ENCODE data around the gene AVP. TPM values are rescaled to one million over a fixed set of nuclear protein-coding genes. Genes with fewer than 3 reads are reported as not detected.

Gene AVP, protein sequence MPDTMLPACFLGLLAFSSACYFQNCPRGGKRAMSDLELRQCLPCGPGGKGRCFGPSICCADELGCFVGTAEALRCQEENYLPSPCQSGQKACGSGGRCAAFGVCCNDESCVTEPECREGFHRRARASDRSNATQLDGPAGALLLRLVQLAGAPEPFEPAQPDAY
- not detected for total RNA-seq

DNA sequence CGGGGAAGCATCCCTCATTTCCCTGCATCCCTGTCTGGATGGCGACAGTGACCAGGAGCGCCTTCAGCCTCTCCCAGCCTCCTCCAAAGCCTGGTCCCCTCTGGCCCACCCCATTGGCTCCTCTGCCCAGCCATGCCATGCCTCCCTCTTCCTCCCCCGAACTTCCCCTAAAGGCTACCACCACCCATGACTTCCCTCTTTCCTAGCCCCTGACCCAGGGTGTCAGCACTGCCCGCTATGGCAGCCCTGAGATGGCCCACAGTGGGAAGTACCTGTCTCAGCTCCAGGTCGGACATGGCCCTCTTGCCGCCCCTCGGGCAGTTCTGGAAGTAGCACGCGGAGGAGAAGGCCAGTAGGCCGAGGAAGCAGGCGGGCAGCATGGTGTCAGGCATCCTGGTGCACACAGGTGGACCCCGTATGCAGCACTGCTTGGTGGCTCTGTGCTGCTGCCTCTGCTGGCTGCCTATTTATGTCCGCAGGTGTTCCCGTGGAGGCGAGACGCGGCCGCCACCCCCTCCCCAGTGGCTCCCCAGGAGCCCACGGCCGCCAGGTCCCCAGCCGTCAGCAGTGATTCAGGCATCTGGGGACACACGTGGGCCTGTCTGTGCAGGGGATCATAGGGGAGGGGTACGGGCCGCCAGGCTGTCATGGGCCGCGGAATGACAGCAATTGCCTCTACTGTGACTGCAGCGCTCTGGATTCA is at the start of gene AVP:
Gene AVP (minus strand): TSS at position 442 of the 703 bp plus-strand sequence. CDS start 50 bp downstream, at position 392.
- H3K4me3 ChIP-seq = no peak within 1 kb of the TSS
- DNase-seq = no peak
- TF ChIP-seq, protein P1, sequence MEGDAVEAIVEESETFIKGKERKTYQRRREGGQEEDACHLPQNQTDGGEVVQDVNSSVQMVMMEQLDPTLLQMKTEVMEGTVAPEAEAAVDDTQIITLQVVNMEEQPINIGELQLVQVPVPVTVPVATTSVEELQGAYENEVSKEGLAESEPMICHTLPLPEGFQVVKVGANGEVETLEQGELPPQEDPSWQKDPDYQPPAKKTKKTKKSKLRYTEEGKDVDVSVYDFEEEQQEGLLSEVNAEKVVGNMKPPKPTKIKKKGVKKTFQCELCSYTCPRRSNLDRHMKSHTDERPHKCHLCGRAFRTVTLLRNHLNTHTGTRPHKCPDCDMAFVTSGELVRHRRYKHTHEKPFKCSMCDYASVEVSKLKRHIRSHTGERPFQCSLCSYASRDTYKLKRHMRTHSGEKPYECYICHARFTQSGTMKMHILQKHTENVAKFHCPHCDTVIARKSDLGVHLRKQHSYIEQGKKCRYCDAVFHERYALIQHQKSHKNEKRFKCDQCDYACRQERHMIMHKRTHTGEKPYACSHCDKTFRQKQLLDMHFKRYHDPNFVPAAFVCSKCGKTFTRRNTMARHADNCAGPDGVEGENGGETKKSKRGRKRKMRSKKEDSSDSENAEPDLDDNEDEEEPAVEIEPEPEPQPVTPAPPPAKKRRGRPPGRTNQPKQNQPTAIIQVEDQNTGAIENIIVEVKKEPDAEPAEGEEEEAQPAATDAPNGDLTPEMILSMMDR (IDR thresholded peaks at IDR 0.05) = no peak
- no peak for TF ChIP-seq POLR2A (IDR thresholded peaks at IDR 0.05)
- H3K4me1 ChIP-seq = no peaks in the 10 kb centered on the region
- intact Hi-C loops (cut with DNase I; ENCODE audit: low total_unique reads) = no loop called here
- H3K36me3 ChIP-seq = no peaks in the 10 kb centered on the region
- H3K9me3 ChIP-seq = no peaks in the 10 kb centered on the region
- H3K27ac ChIP-seq = no peak within 1 kb of the TSS
- H3K27me3 ChIP-seq = peaks cover 4 to 7% of the 10 kb centered on the region in 2 donors

DNA sequence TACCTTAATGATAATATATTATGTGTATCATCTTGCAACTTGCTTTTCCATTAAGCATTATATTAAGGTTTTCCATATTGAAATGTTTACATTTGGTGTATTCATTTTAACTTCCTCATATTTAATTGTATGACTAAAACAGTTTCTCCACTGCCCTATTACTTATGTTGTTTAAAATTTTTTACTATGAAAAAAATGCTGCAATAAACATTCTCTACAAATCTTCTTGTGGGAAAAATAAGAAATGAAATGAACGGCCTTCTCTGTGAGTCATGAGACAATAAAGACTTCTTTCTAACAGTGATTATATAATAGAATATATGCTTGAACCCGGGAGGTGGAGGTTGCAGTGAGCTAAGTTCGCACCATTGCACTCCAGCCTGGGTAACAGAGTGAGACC is 49.6 kb upstream of the AVP start:
- H3K4me1 ChIP-seq = no peaks in the 10 kb centered on the region
- H3K36me3 ChIP-seq = no peaks in the 10 kb centered on the region
- H3K9me3 ChIP-seq = no peaks in the 10 kb centered on the region
- intact Hi-C loops (cut with DNase I; ENCODE audit: low total_unique reads) = no loop called here
- no peaks in the 10 kb centered on the region for H3K27me3 ChIP-seq
- H3K4me3 ChIP-seq = no peak overlapping the region
- DNase-seq = no peak
- H3K27ac ChIP-seq = no peak overlapping the region
- TF ChIP-seq, protein P1 (IDR thresholded peaks at IDR 0.05) = no peak

DNA sequence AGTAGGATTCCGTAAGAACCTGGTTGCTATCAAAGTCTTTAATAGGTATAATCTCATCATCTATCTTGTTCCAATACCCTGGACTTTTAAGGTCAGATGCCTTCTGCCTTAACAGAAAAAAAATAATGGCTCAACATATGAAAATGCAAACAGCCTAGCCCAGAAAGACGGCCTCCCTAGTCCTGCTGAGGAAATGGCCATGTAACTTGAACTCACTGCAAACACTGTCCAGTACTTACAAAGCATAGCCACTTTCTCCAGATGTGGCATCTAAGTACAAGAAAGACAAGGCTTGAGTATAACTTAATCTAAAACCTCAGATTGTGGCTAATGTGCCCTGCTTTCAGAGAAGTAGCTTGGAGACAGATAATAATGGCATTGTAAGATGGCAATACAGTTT is 48.6 kb upstream of the AVP start:
- intact Hi-C loops (cut with DNase I; ENCODE audit: low total_unique reads) = no loop called here
- TF ChIP-seq POLR2A (IDR thresholded peaks at IDR 0.05) = no peak
- no peaks in the 10 kb centered on the region for H3K36me3 ChIP-seq
- no peaks in the 10 kb centered on the region for H3K9me3 ChIP-seq
- H3K27ac ChIP-seq = no peak overlapping the region
- H3K27me3 ChIP-seq = no peaks in the 10 kb centered on the region
- no peak for DNase-seq
- H3K4me3 ChIP-seq = no peak overlapping the region
- H3K4me1 ChIP-seq = no peaks in the 10 kb centered on the region

- TF ChIP-seq POLR2A (IDR thresholded peaks at IDR 0.05) = no peak
- TF ChIP-seq, protein P1 (IDR thresholded peaks at IDR 0.05) = no peak
- no peaks in the 10 kb centered on the region for H3K27me3 ChIP-seq
- no peaks in the 10 kb centered on the region for H3K9me3 ChIP-seq
- DNase-seq = no peak
- H3K27ac ChIP-seq = no peak overlapping the region
- H3K36me3 ChIP-seq = no peaks in the 10 kb centered on the region
- H3K4me3 ChIP-seq = no peak overlapping the region
- intact Hi-C loops (cut with DNase I; ENCODE audit: low total_unique reads) = no loop called here
- no peaks in the 10 kb centered on the region for H3K4me1 ChIP-seq
Measured at GRCh38 chr20:3130051-3130600, 45.6 kb upstream of the AVP start.

GRCh38 chr20:3129094-3129493 is 44.6 kb upstream of the AVP start:
- Histone ChIP-seq H3K9me3 (no peaks in the 10 kb centered on the region), H3K4me3 (no peak overlapping the region), H3K4me1 (no peaks in the 10 kb centered on the region), H3K27ac (no peak overlapping the region), H3K36me3 (no peaks in the 10 kb centered on the region), H3K27me3 (no peaks in the 10 kb centered on the region)
- intact Hi-C loops (cut with DNase I; ENCODE audit: low total_unique reads) = no loop called here
- TF ChIP-seq POLR2A (IDR thresholded peaks at IDR 0.05) = no peak
- TF ChIP-seq, protein P1 (IDR thresholded peaks at IDR 0.05) = no peak
- no peak for DNase-seq

Data from uterus (tissue), 4 donors.